ENCODE data around the gene PRSS53.

PRSS53 gene

GRCh38 chr16:31043898-31044481, 44.8 kb downstream of the PRSS53 start:
- no peak for DNase-seq (ENCODE audit: low read depth in 2 of 2)

DNA sequence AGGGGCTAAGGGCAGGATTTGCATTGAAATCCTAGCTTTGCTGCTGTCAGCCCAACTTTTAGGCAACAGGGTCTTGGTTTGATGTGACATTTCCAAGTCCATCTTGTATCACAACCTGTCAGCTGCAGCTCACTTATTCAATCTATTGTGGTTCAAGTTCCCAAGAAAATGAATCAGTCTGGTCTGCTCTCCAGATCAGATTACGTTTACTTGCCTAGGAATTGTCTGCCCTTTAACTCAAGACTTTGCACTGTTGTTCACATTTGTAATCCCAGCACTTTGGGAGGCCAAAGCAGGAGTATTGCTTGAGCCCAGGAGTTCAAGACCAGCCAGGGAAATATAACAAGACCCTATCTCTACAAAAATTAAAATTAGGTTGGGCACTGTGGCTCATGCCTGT, 45.4 kb downstream of the PRSS53 start:
- no peak for DNase-seq (ENCODE audit: low read depth in 2 of 2)

DNA sequence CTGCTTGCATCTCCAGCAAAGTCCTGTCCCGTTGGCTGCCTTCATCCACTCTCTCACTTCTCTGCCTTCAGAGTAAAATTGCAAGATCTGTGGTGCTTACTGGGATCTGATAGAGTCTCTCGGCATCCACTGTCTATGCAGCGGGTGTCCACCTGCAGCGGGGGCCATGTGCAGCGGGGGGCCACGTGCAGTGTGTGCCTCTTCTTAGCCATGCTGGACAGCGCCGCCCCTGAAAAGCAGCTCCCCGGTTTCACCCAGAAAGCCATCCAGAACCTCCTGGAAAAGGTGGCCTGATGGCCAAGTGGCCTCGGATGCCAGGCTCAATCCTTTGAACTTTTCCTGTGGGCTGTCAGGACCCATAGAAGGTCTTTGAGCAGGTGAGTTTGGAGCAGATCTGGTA, 45.9 kb downstream of the PRSS53 start:
- no peak for DNase-seq (ENCODE audit: low read depth in 2 of 2)

- no peak for DNase-seq (ENCODE audit: low read depth in 2 of 2)
These were observed 49.8 kb downstream of the PRSS53 start for GRCh38 chr16:31038993-31039392.

DNA sequence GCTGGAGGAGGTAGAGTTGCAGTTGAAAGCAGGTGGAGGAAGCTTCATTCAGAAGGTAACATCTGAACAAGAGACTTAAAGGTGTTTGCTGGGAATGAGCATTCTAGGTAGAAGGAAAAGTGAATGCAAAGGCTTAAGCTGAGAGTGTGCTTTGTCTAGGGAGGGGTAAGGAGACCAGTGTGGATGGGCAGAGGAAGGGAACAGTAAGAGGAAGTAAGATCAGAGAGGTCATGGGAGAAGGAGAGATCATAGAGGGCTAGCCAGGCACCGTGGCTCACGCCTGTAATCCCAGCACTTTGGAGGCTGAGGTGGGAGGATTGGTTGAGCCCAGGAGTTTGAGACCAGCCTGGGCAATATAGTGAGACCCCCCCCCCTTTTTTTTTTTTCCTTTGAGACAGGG, 52.1 kb downstream of the PRSS53 start:
- DNase-seq (ENCODE audit: low read depth in 2 of 2), result no peak

GRCh38 chr16:31033709-31034492, 54.8 kb downstream of the PRSS53 start:
- DNase-seq (ENCODE audit: low read depth in 2 of 2), result peak; percentile 52 to 71

Data from stimulated activated CD4-positive, alpha-beta T cell treated with anti-CD3 and anti-CD28 coated beads, Interleukin-1b, Interleukin-23, amount 100 ng/mL, for 1 hour (primary cell).